Colonic mucosa (tissue), 4 donors: ENCODE data around the gene DDAH1. TPM values are rescaled to one million over a fixed set of nuclear protein-coding genes. Genes with fewer than 3 reads are reported as not detected.

Experiments used
- DNase-seq: peaks from one replicate; pipeline ENCODE4 v3.0.0-alpha.2; 2020
- H3K27ac ChIP-seq: fragments of 200-600 bp; one replicate; pipeline ENCODE4 v1.8.0; 2021
- H3K27me3 ChIP-seq: fragments of 200-600 bp; one replicate; pipeline ENCODE4 v1.8.0; 2021
- H3K36me3 ChIP-seq: fragments of 200-600 bp; one replicate; pipeline ENCODE4 v1.8.0; 2021
- H3K4me1 ChIP-seq: fragments of 200-600 bp; one replicate; pipeline ENCODE4 v1.8.0; 2021; ENCODE audit warnings: mild to moderate bottlenecking
- H3K4me3 ChIP-seq: fragments of 200-600 bp; one replicate; pipeline ENCODE4 v1.8.0; 2021
- H3K9ac ChIP-seq, 2 donors: one replicate each; pipeline ENCODE4 v1.7.0; 2013; ENCODE audit warnings: control low read depth in 2 of 2, low read depth in 2 of 2, low read length in 2 of 2
- H3K9me3 ChIP-seq: fragments of 200-600 bp; one replicate; pipeline ENCODE4 v1.8.0; 2021
- CTCF ChIP-seq: fragments of 200-600 bp; IDR thresholded peaks from one replicate; pipeline ENCODE4 v1.8.0; 2022; ENCODE audit warnings: antibody characterized with exemption, mild to moderate bottlenecking
- intact Hi-C: fragments of 100-400 bp; cut with DNase I; formaldehyde crosslinking; loops from one replicate; pipeline ENCODE4 v1.14.1; 2022
- total RNA-seq, 2 donors: library from RNA; stranded (reverse); fragmentation: NEBNext Ultra II Directional in 1 of 2; extraction: Animal tissue kit (Norgen Biotek cat#: 25700) in 1 of 2; gene quantifications; one replicate each; pipeline ENCODE4 v1.2.1, GENCODE V29; 2021
- donor health status: healthy.
- donor health status: DM: no; HTN: no; CAD: no.
- donor health status: DM: no; HTN: no; CAD: no.

The DDAH1 gene
- total RNA-seq, 2 donors from 2014 or later: 130 to 144 TPM

GRCh38 chr1:85373378-85373708 lies 91.6 kb downstream of the DDAH1 start:
- no peak overlapping the region for H3K27ac ChIP-seq
- no peak overlapping the region for H3K4me3 ChIP-seq
- H3K9me3 ChIP-seq: no peaks in the 10 kb centered on the region
- no peak for TF ChIP-seq CTCF
- no peaks in the 10 kb centered on the region for H3K36me3 ChIP-seq
- intact Hi-C loops: no loop called here
- DNase-seq: no peak
- H3K27me3 ChIP-seq: no peaks in the 10 kb centered on the region
- no peaks in the 10 kb centered on the region for H3K4me1 ChIP-seq
- H3K9ac ChIP-seq: no peak overlapping the region

- intact Hi-C loops: no loop called here
- H3K27ac ChIP-seq: no peak overlapping the region
- no peak for TF ChIP-seq CTCF
- no peaks in the 10 kb centered on the region for H3K4me1 ChIP-seq
- no peak overlapping the region for H3K4me3 ChIP-seq
- no peaks in the 10 kb centered on the region for H3K27me3 ChIP-seq
- no peak overlapping the region for H3K9ac ChIP-seq
- DNase-seq: no peak
- H3K36me3 ChIP-seq: no peaks in the 10 kb centered on the region
- no peaks in the 10 kb centered on the region for H3K9me3 ChIP-seq
Measured at GRCh38 chr1:85372683-85373377, 92.1 kb downstream of the DDAH1 start.

GRCh38 chr1:85371021-85371420 lies 93.9 kb downstream of the DDAH1 start:
- H3K9ac ChIP-seq: no peak overlapping the region
- H3K36me3 ChIP-seq: no peaks in the 10 kb centered on the region
- no peak for DNase-seq
- H3K4me1 ChIP-seq: no peaks in the 10 kb centered on the region
- H3K27ac ChIP-seq: no peak overlapping the region
- no peaks in the 10 kb centered on the region for H3K27me3 ChIP-seq
- intact Hi-C loops: no loop called here
- TF ChIP-seq CTCF: no peak
- H3K9me3 ChIP-seq: no peaks in the 10 kb centered on the region
- H3K4me3 ChIP-seq: no peak overlapping the region

GRCh38 chr1:85368073-85368770 lies 96.7 kb downstream of the DDAH1 start:
- Histone ChIP-seq H3K36me3 (no peaks in the 10 kb centered on the region), H3K4me3 (no peak overlapping the region), H3K9me3 (no peaks in the 10 kb centered on the region), H3K9ac (no peak overlapping the region), H3K4me1 (no peaks in the 10 kb centered on the region), H3K27me3 (no peaks in the 10 kb centered on the region), H3K27ac (no peak overlapping the region)
- no peak for DNase-seq
- intact Hi-C loops: no loop called here
- no peak for TF ChIP-seq CTCF

DNA sequence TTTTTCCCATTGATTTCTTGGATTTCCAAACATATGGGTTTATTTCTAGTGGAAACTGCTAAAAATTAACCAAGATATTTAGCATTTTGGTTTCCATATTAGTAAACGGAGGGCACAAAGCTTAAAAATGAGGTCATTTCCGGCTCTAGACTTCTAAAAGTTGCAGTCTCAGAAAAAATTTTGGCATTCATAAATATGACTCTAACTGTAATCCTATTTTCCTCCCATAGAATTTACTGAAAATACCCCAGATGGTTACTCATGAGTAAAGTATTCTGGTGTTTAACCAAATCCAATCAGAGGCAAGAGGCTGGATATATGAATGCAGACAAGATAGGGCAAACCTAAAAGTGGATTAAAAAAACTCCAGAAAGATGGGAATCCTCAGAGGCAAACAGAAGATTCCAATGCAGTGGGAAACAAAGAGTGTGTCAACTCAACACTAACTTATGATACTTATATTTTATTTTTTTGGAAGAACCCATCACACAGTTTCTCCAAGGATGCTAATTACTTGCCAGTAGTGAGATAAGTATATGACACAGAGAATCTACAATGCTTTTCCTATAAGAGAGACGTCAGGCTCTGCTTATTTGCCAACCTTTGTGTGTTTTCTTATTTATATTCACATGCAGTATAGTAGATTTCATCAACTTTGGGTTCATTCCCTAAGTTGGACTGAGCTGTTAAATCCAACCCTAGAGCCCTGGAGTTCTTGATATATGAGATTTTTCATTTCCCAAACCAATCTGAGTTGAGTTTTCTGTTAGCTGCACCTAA lies 98.4 kb downstream of the DDAH1 start:
- no peaks in the 10 kb centered on the region for H3K9me3 ChIP-seq
- DNase-seq: no peak
- H3K4me1 ChIP-seq: no peaks in the 10 kb centered on the region
- no peaks in the 10 kb centered on the region for H3K36me3 ChIP-seq
- H3K4me3 ChIP-seq: no peak overlapping the region
- H3K9ac ChIP-seq: no peak overlapping the region
- no peak for TF ChIP-seq CTCF
- intact Hi-C loops: no loop called here
- H3K27me3 ChIP-seq: no peaks in the 10 kb centered on the region
- H3K27ac ChIP-seq: no peak overlapping the region
